HepG2 (cell line): ENCODE results near the gene OSBPL2. TPM values are rescaled to one million over a fixed set of nuclear protein-coding genes. Genes with fewer than 3 reads are reported as not detected.

ENCODE experiments used
- ATAC-seq: fragments of 200-7000 bp; cut with Tn5 transposase; 3 replicates; pipeline ENCODE4 v1.9.1; 2020; ENCODE audit warnings: mild to moderate bottlenecking, moderate library complexity
- BruUV-seq: library from RNA; stranded (reverse); fragments of 400-500 nt; replicated peaks from 2 replicates; lab custom pipeline; 2021; lab: Mats Ljungman, UMichigan
- CTCF ChIA-PET: fragments of 300-600 bp; formaldehyde crosslinking; extraction: SDS; loops from one replicate; lab custom pipeline; 2021; ENCODE audit warnings: low total read pairs, inconsistent platforms, low intra/inter-chr PET ratio; lab: Yijun Ruan, JAX
- POLR2A ChIA-PET: fragments of 350-600 bp; sonication (Branson Sonifier 250); formaldehyde crosslinking; loops from one replicate; lab custom pipeline; 2020; ENCODE audit warnings: antibody characterized with exemption, inconsistent platforms; lab: Yijun Ruan, JAX
- DNase-seq: peaks from one replicate; pipeline ENCODE4 v3.0.0-alpha.2; 2015; ENCODE audit warnings: low spot score
- FAIRE-seq: peaks from 3 replicates; lab custom pipeline; 2011; peaks lifted over from hg19 to GRCh38; lab: Jason Lieb, UNC
- H2AFZ ChIP-seq: one replicate; pipeline ENCODE4 v1.6.1; 2011; ENCODE audit warnings: low read length, inconsistent platforms
- H3K27ac ChIP-seq: fragments of 300-600 bp; 3 replicates; pipeline ENCODE4 v1.8.0; 2011; ENCODE audit warnings: mixed run types, mild to moderate bottlenecking, mixed read lengths, low read length, inconsistent platforms; ENCODE audit not compliant: insufficient read depth; ENCODE audit errors: extremely low read length
- H3K27me3 ChIP-seq, 2 experiments: fragments of 200-600 bp in 1 of 2; 2 replicates in 1 of 2; 3 replicates in 1 of 2; pipeline versions ENCODE4 v1.6.0 to v1.8.0; 2011; ENCODE audit warnings: low read length in 2 of 2, mild to moderate bottlenecking in 2 of 2, moderate library complexity in 2 of 2, inconsistent platforms in 1 of 2; ENCODE audit not compliant: insufficient read depth in 2 of 2, control insufficient read depth in 1 of 2
- H3K36me3 ChIP-seq, 2 experiments: fragments of 200-600 bp in 1 of 2; replicated peaks in 1 of 2; 2 replicates in 1 of 2; 3 replicates in 1 of 2; pipeline versions ENCODE4 v1.5.1 to v1.8.0; 2011; ENCODE audit warnings: low read length in 2 of 2, inconsistent platforms in 1 of 2; ENCODE audit not compliant: insufficient read depth in 2 of 2, control insufficient read depth in 1 of 2
- H3K4me1 ChIP-seq: 2 replicates; pipeline ENCODE4 v1.5.1; 2012; ENCODE audit warnings: low read length, inconsistent platforms; ENCODE audit not compliant: insufficient read depth
- H3K4me2 ChIP-seq: 2 replicates; pipeline ENCODE4 v1.6.0; 2011; ENCODE audit warnings: low read depth, low read length, inconsistent platforms
- H3K4me3 ChIP-seq, 3 experiments: fragments of 200-600 bp in 1 of 3; sonication (generic), shearing (Covaris generic) in 1 of 3; replicated peaks in 1 of 3; 2 replicates each; pipeline ENCODE4 v1.5.1; 2011 to 2016; ENCODE audit warnings: low read length in 3 of 3, inconsistent platforms in 2 of 3, low read depth in 2 of 3, mild to moderate bottlenecking in 2 of 3, control low read depth in 1 of 3, mixed read lengths in 1 of 3; ENCODE audit not compliant: insufficient read depth in 1 of 3
- H3K79me2 ChIP-seq: one replicate; pipeline ENCODE4 v1.6.1; 2011; ENCODE audit warnings: low read length, inconsistent platforms; ENCODE audit not compliant: insufficient read depth
- H3K9ac ChIP-seq: 2 replicates; pipeline ENCODE4 v1.6.0; 2011; ENCODE audit warnings: mild to moderate bottlenecking, low read depth, low read length, inconsistent platforms; ENCODE audit not compliant: insufficient read depth
- H3K9me3 ChIP-seq: 2 replicates; pipeline ENCODE4 v1.5.1; 2012; ENCODE audit warnings: mild to moderate bottlenecking, low read length
- H4K20me1 ChIP-seq: 2 replicates; pipeline ENCODE4 v1.6.0; 2011; ENCODE audit warnings: inconsistent platforms, mild to moderate bottlenecking, low read length, moderate library complexity; ENCODE audit not compliant: insufficient read depth
- JUND ChIP-seq: sonication (generic); formaldehyde crosslinking; IDR thresholded peaks from 2 replicates; pipeline ENCODE4 v1.8.0; 2022; ENCODE audit warnings: mild to moderate bottlenecking, missing genetic modification reagents
- RNF219 ChIP-seq: sonication (generic); formaldehyde crosslinking; IDR thresholded peaks from 2 replicates; pipeline ENCODE4 v1.5.0; 2020; ENCODE audit warnings: mild to moderate bottlenecking, missing genetic modification reagents
- ZNF567 ChIP-seq: sonication (generic); formaldehyde crosslinking; IDR thresholded peaks from 2 replicates; pipeline ENCODE4 v1.8.1; 2023; ENCODE audit warnings: mild to moderate bottlenecking, missing genetic modification reagents, borderline replicate concordance
- WGBS: methylation state at CpG from one replicate; pipeline ENCODE4 v1.1.6; 2017; ENCODE audit warnings: low lambda C conversion rate; 5-methylcytosine and 5-hydroxymethylcytosine counted together
- in situ Hi-C: cut with HindIII; loops from 2 replicates; pipeline ENCODE4 v1.10.0; 2017; ENCODE audit warnings: low pct_unique_long_range_greater_than_20kb; ENCODE audit not compliant: extremely low pct_ligation_motif_present
- intact Hi-C: fragments of 100-400 bp; cut with micrococcal nuclease; formaldehyde crosslinking; loops from one replicate; pipeline ENCODE4 v1.10.0; 2022; ENCODE audit not compliant: unreplicated experiment
- polyA plus RNA-seq, 8 experiments: library from polyadenylated mRNA; depleted of rRNA in 3 of 8; stranded (reverse) in 7 of 8; unstranded in 1 of 8; fragments of >200 nt; fragmentation: Illumina TruSeq in 4 of 8; extraction: Trizol in 4 of 8; gene quantifications; 2 replicates each; pipeline versions ENCODE4 v1.2.1 to v1.2.3, GENCODE V29; 2011 to 2016; ENCODE audit warnings: low read depth in 4 of 8, missing spikeins in 1 of 8, mixed read lengths in 1 of 8; ENCODE audit not compliant: insufficient read depth in 1 of 8
- total RNA-seq, 5 experiments: library from RNA; depleted of rRNA; stranded (reverse); fragments of >200 nt; fragmentation: Illumina TruSeq; extraction: Trizol; gene quantifications; 2 replicates each; pipeline ENCODE4 v1.2.3, GENCODE V29; 2016; ENCODE audit warnings: low read depth in 1 of 5
- TF ChIP-seq, protein P1 (sequence below): sonication (generic); formaldehyde crosslinking; conservative IDR thresholded peaks from 2 replicates; pipeline ENCODE4 v1.8.0; 2022; ENCODE audit warnings: low read depth, missing genetic modification reagents
- TF ChIP-seq, protein P2 (sequence below): sonication (generic); formaldehyde crosslinking; IDR thresholded peaks from 2 replicates; pipeline ENCODE4 v1.4.0; 2020; ENCODE audit warnings: missing genetic modification reagents
- TF ChIP-seq, protein P3 (sequence below): sonication (generic); formaldehyde crosslinking; IDR thresholded peaks from 2 replicates; pipeline ENCODE4 v1.4.0; 2020; ENCODE audit warnings: mild to moderate bottlenecking, low read depth, missing genetic modification reagents
- TF ChIP-seq, protein P4 (sequence below): IDR thresholded peaks from 2 replicates; pipeline ENCODE4 v1.6.1; 2012; ENCODE audit warnings: low read depth, low read length, improper control_type of control experiment
- TF ChIP-seq, protein P5 (sequence below): sonication (generic); formaldehyde crosslinking; conservative IDR thresholded peaks from 2 replicates; pipeline ENCODE4 v1.4.0; 2020; ENCODE audit warnings: missing genetic modification reagents

OSBPL2 gene
- total and polyA plus RNA-seq, 2 of the 13 experiments (the other 11 are each of a cell fraction or from before 2014, with no cell fraction given), result 18.5 to 37.4 TPM

DNA sequence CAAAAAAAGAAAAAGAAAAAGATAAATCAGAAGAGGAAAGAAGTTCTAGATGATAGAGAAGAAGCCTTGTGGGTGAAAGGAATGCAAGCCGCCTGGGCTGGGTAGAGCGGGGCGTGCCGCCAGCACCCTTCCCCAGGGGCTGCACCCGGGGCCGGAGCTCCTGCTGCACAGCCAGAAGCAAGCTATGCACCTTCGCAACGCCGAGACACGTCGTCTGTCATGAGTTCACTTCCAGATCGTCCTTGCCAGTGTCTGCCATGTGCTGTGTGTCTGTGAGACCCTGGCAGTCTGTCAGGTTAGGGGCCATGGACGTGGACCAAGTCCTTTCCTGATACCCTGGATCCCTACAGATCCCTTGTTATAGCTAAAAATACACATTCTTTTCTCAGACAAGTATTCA, 38.9 kb downstream of the OSBPL2 start:
- in situ Hi-C loops (no loop called here), intact Hi-C loops (no loop called here)
- no peaks in the 10 kb centered on the region; the same call in 1 of the 2 replicates for H4K20me1 ChIP-seq
- 87% methylated on average over 13 of the region's 13 CpGs for WGBS
- no TSS peak for BruUV-seq
- no peak overlapping the region for H3K4me2 ChIP-seq
- H3K4me3 ChIP-seq, result no peak overlapping the region
- no peak for FAIRE-seq
- no peak for ATAC-seq
- no peak overlapping the region for H2AFZ ChIP-seq
- no peak overlapping the region for H3K27ac ChIP-seq
- no peaks in the 10 kb centered on the region for H3K27me3 ChIP-seq
- ChIA-PET CTCF (no interaction called here), POLR2A (no interaction called here)
- DNase-seq, result no peak
- no peaks in the 10 kb centered on the region for H3K4me1 ChIP-seq
- H3K79me2 ChIP-seq, result no peaks in the 10 kb centered on the region
- H3K9me3 ChIP-seq, result no peaks in the 10 kb centered on the region
- H3K36me3 ChIP-seq, result peaks cover 59 to 83% of the 10 kb centered on the region in 2 experiments
- no peak overlapping the region for H3K9ac ChIP-seq
- TF ChIP-seq, protein P1, sequence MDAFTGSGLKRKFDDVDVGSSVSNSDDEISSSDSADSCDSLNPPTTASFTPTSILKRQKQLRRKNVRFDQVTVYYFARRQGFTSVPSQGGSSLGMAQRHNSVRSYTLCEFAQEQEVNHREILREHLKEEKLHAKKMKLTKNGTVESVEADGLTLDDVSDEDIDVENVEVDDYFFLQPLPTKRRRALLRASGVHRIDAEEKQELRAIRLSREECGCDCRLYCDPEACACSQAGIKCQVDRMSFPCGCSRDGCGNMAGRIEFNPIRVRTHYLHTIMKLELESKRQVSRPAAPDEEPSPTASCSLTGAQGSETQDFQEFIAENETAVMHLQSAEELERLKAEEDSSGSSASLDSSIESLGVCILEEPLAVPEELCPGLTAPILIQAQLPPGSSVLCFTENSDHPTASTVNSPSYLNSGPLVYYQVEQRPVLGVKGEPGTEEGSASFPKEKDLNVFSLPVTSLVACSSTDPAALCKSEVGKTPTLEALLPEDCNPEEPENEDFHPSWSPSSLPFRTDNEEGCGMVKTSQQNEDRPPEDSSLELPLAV (CRISPR knock-in tag), result no peak
- TF ChIP-seq, protein P2, sequence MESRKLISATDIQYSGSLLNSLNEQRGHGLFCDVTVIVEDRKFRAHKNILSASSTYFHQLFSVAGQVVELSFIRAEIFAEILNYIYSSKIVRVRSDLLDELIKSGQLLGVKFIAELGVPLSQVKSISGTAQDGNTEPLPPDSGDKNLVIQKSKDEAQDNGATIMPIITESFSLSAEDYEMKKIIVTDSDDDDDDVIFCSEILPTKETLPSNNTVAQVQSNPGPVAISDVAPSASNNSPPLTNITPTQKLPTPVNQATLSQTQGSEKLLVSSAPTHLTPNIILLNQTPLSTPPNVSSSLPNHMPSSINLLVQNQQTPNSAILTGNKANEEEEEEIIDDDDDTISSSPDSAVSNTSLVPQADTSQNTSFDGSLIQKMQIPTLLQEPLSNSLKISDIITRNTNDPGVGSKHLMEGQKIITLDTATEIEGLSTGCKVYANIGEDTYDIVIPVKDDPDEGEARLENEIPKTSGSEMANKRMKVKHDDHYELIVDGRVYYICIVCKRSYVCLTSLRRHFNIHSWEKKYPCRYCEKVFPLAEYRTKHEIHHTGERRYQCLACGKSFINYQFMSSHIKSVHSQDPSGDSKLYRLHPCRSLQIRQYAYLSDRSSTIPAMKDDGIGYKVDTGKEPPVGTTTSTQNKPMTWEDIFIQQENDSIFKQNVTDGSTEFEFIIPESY (CRISPR knock-in tag), result no peak
- TF ChIP-seq ZNF567, result no peak
- TF ChIP-seq, protein P3, sequence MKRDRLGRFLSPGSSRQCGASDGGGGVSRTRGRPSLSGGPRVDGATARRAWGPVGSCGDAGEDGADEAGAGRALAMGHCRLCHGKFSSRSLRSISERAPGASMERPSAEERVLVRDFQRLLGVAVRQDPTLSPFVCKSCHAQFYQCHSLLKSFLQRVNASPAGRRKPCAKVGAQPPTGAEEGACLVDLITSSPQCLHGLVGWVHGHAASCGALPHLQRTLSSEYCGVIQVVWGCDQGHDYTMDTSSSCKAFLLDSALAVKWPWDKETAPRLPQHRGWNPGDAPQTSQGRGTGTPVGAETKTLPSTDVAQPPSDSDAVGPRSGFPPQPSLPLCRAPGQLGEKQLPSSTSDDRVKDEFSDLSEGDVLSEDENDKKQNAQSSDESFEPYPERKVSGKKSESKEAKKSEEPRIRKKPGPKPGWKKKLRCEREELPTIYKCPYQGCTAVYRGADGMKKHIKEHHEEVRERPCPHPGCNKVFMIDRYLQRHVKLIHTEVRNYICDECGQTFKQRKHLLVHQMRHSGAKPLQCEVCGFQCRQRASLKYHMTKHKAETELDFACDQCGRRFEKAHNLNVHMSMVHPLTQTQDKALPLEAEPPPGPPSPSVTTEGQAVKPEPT, result no peak
- no peak for TF ChIP-seq RNF219
- no peak for TF ChIP-seq JUND
- TF ChIP-seq, protein P4, sequence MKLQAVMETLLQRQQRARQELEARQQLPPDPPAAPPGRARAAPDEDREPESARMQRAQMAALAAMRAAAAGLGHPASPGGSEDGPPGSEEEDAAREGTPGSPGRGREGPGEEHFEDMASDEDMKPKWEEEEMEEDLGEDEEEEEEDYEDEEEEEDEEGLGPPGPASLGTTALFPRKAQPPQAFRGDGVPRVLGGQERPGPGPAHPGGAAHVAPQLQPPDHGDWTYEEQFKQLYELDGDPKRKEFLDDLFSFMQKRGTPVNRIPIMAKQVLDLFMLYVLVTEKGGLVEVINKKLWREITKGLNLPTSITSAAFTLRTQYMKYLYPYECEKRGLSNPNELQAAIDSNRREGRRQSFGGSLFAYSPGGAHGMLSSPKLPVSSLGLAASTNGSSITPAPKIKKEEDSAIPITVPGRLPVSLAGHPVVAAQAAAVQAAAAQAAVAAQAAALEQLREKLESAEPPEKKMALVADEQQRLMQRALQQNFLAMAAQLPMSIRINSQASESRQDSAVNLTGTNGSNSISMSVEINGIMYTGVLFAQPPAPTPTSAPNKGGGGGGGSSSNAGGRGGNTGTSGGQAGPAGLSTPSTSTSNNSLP, result no peak
- TF ChIP-seq, protein P5, sequence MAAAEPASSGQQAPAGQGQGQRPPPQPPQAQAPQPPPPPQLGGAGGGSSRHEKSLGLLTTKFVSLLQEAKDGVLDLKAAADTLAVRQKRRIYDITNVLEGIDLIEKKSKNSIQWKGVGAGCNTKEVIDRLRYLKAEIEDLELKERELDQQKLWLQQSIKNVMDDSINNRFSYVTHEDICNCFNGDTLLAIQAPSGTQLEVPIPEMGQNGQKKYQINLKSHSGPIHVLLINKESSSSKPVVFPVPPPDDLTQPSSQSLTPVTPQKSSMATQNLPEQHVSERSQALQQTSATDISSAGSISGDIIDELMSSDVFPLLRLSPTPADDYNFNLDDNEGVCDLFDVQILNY (CRISPR knock-in tag), result no peak
